GM04504 (cell line): ENCODE results near the gene CYTL1.

ENCODE experiments used
- DNase-seq: peaks from one replicate; pipeline ENCODE4 v3.0.0-alpha.2; 2012; ENCODE audit warnings: low read depth

Gene CYTL1

GRCh38 chr4:4968161-4968725 is 51.0 kb downstream of the CYTL1 start:
- no peak for DNase-seq
